PFSK-1 (cell line): ENCODE data around the gene CSTF2.

Experiments used
- FOXP2 ChIP-seq: optimal IDR thresholded peaks from 2 replicates; pipeline ENCODE3; 2011; ENCODE audit warnings: borderline replicate concordance, control low read depth, inconsistent platforms; ENCODE audit not compliant: insufficient read depth; ENCODE audit errors: extremely low read length, extremely low read depth
- POLR2AphosphoS5 ChIP-seq: IDR thresholded peaks from 2 replicates; pipeline ENCODE4 v1.6.1; 2012; ENCODE audit warnings: low read depth, mild to moderate bottlenecking, control low read depth, low read length, moderate library complexity
- SIN3A ChIP-seq: IDR thresholded peaks from 2 replicates; pipeline ENCODE4 v1.6.1; 2012; ENCODE audit warnings: mild to moderate bottlenecking, low read length, moderate library complexity, borderline replicate concordance; ENCODE audit not compliant: insufficient read depth
- TAF1 ChIP-seq: IDR thresholded peaks from 2 replicates; pipeline ENCODE4 v1.6.1; 2012; ENCODE audit warnings: low read length, control low read depth, borderline replicate concordance; ENCODE audit not compliant: insufficient read depth
- TF ChIP-seq, protein P1 (sequence below), 2 experiments: IDR thresholded peaks; 2 replicates each; pipeline versions ENCODE4 v1.6.1 to v1.8.0; 2011 to 2012; ENCODE audit warnings: low read depth in 2 of 2, low read length in 2 of 2, control low read depth in 1 of 2, inconsistent platforms in 1 of 2, mild to moderate bottlenecking in 1 of 2, moderate library complexity in 1 of 2; ENCODE audit not compliant: insufficient read depth in 1 of 2

Gene CSTF2

DNA sequence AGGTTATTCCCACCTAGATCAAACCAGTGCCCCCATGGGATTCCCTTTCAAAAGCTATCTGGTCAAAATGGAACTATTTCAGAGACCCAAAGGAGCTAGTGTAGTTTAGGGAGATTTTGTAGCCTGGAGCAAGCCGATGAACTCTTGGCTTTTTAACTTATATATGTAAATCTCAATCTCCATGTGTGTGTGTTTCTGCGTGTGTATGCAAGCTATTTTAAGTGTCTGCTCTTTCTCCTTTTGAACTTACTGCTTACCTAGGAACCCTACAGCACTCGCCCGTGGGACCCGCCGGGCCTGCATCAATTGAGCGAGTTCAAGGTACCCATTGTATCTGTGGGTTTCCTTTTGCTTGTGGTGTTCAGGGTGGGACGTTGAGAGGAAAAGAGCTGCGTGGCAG lies 10.4 kb downstream of the CSTF2 start:
- no peak for TF ChIP-seq SIN3A
- TF ChIP-seq FOXP2, result no peak
- TF ChIP-seq, protein P1, sequence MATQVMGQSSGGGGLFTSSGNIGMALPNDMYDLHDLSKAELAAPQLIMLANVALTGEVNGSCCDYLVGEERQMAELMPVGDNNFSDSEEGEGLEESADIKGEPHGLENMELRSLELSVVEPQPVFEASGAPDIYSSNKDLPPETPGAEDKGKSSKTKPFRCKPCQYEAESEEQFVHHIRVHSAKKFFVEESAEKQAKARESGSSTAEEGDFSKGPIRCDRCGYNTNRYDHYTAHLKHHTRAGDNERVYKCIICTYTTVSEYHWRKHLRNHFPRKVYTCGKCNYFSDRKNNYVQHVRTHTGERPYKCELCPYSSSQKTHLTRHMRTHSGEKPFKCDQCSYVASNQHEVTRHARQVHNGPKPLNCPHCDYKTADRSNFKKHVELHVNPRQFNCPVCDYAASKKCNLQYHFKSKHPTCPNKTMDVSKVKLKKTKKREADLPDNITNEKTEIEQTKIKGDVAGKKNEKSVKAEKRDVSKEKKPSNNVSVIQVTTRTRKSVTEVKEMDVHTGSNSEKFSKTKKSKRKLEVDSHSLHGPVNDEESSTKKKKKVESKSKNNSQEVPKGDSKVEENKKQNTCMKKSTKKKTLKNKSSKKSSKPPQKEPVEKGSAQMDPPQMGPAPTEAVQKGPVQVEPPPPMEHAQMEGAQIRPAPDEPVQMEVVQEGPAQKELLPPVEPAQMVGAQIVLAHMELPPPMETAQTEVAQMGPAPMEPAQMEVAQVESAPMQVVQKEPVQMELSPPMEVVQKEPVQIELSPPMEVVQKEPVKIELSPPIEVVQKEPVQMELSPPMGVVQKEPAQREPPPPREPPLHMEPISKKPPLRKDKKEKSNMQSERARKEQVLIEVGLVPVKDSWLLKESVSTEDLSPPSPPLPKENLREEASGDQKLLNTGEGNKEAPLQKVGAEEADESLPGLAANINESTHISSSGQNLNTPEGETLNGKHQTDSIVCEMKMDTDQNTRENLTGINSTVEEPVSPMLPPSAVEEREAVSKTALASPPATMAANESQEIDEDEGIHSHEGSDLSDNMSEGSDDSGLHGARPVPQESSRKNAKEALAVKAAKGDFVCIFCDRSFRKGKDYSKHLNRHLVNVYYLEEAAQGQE (IDR thresholded peaks at IDR 0.05; ENCODE audit: insufficient read depth in 1 of 2, low read depth in 2 of 2, low read length in 2 of 2), result no peak
- TF ChIP-seq TAF1, result no peak
- no peak for TF ChIP-seq POLR2AphosphoS5

GRCh38 chrX:100831219-100831946 lies 11.2 kb downstream of the CSTF2 start:
- TF ChIP-seq, protein P1 (IDR thresholded peaks at IDR 0.05; ENCODE audit: insufficient read depth in 1 of 2, low read depth in 2 of 2, low read length in 2 of 2), result no peak
- TF ChIP-seq TAF1, result no peak
- no peak for TF ChIP-seq FOXP2
- no peak for TF ChIP-seq POLR2AphosphoS5
- TF ChIP-seq SIN3A, result no peak

- TF ChIP-seq, protein P1 (IDR thresholded peaks at IDR 0.05; ENCODE audit: insufficient read depth in 1 of 2, low read depth in 2 of 2, low read length in 2 of 2), result no peak
- TF ChIP-seq TAF1 (no peak), SIN3A (no peak), POLR2AphosphoS5 (no peak), FOXP2 (no peak)
Observed at GRCh38 chrX:100850317-100850716, 30.1 kb downstream of the CSTF2 start.

DNA sequence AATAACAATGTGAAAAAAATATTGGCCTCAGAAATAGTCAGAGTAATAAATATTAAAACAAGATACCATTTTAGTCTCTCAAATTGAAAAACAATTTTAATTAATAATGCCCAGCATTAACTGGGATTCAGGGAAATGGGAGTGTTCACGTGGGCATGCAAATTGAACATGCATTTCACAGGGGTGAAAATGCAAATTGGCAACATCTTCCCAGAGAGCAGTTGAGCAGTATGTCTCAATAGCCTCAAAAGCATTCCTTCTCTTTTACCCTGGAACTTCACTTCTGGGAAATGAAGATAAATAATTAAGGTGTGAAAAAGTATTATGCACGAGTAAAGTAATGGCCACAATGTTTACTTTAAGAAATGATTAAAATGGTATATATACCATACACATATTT lies 32.6 kb downstream of the CSTF2 start:
- TF ChIP-seq TAF1 (no peak), SIN3A (no peak), FOXP2 (no peak), POLR2AphosphoS5 (no peak)
- TF ChIP-seq, protein P1 (IDR thresholded peaks at IDR 0.05; ENCODE audit: insufficient read depth in 1 of 2, low read depth in 2 of 2, low read length in 2 of 2), result no peak
